GM21423 (cell line): Measurements from ENCODE around the gene MED26.
A peak's percentile ranks its signal among the peaks of the same experiment; 100 is the strongest.
"Not testable (repeated sequence)": the region's sequence is repeated elsewhere in the genome, so short reads cannot be mapped to it uniquely, and the experiment has no call there.

Experiments
- ATAC-seq: cut with Tn5 transposase; IDR thresholded peaks from one replicate; pipeline ENCODE4 v1.9.1; 2021; ENCODE audit warnings: mild to moderate bottlenecking, moderate library complexity; ENCODE audit not compliant: unreplicated experiment

Gene MED26

DNA sequence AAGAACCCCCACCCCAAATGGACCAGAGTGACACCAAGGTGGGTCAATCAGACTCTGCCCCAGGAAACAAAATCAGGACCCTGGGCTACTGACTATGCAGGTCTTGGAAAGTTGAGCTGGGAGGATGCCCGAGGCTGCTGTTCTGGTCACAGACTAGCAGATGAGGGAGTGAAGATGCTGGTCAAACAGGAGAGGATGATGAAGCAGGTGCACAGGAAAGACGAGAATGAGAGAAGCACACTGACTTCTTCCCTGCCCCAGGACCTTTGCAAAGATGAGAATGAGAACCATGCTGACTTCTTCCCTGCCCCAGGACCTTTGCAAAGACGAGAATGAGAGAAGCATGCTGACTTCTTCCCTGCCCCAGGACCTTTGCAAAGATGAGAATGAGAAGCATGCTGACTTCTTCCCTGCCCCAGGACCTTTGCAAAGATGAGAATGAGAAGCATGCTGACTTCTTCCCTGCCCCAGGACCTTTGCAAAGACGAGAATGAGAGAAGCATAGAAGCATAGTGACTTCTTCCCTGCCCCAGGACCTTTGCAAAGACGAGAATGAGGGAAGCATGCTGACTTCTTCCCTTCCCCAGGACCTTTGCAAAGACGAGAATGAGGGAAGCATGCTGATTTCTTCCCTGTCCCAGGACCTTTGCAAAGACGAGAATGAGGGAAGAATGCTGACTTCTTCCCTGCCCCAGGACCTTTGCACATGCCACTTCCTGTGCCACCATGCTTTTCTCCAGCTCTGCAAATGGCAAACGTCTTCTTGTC, 23.6 kb upstream of the MED26 start:
- not testable (repeated sequence) for ATAC-seq

DNA sequence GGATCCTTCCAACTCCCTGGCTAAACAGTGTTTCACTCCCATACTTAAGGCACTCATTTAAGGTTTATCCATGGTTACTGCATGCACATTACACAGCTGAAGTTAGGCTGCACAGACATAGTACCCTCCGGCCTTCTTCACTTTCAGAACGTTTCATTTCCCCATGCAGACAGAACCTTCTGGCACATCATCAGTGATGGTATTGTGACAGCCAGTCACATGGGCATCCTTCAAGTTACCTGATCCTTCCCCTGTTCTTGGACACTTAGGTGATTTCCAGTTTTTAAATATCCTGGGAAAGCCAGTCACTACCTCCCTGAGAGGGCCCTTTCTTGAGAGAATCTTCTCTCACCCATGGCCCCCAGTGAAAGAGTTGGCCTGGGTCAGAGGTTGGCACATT, 22.8 kb upstream of the MED26 start:
- ATAC-seq: no peak

DNA sequence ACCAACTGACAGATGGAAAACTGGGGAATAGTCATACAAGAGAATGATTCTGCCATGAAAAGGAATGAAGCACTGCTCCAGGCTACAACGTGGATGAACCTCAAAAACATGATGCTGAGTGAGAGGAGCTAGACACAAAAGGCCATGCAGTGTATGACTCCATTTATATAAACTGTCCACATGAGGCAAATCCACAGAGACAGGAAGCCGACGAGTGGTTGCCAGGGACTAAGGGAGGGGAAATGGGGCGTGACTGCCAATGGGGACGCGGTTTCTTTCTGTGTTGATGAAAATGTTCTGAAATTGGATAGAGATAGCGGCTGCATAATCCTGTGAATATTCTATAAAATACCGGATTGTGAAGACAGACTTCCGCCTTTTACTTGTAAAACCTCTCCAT, 21.7 kb upstream of the MED26 start:
- ATAC-seq: no peak

DNA sequence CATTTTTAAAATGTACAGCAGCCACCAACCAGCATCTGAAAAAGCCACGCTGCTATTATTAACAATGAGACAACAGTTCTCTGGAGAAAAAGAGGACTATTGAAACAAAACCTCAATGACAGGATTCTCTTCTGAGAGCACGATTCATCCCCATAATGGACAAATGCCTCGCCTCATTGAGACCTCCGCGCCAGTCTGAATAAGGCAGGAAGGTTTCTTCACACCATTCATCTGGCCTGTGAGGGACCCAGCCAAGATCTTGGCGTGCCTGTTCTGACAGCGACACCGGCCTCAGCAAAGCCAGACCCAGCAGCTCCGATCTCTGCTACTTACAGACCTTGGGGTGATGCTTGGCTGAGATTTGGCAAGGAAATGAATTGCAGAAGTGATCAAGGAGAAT, 17.1 kb upstream of the MED26 start:
- no peak for ATAC-seq

DNA sequence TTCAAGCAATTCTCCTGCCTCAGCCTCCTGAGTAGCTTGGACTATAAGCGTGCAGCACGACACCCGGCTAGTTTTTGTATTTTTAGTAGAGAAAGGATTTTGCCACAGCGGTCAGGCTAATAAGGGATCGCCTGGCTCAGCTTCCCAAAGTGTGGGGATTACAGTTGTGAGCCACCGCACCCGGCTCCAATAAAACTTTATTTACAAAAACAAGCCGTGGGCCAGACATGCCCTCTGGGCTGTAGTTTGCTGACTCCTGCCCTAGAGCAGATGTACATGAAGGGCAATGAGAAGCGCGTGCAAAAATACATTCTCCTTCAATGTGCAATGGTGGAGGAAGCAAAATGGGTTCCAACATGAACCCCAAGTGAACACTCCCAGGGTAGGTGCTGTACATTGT, 13.7 kb upstream of the MED26 start:
- ATAC-seq: no peak

DNA sequence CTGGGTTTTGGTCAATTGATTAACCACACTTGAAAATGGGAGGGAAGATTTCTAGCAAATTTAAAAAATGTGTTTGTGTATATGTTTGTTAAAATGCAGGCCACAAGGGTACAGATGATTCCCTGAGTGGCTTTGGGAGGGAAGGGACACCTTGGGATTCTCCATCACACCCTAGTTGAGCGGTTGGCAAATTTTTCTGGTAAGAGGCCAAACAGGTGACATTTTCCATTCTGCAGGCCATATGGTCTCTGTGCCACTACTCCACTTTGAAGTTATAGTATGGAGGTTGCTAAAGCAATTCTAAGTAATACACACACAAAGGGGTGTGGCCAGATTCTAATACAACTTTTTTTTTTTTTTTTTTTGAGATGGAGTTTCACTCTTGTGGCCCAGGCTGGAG, 12.9 kb upstream of the MED26 start:
- no peak for ATAC-seq

DNA sequence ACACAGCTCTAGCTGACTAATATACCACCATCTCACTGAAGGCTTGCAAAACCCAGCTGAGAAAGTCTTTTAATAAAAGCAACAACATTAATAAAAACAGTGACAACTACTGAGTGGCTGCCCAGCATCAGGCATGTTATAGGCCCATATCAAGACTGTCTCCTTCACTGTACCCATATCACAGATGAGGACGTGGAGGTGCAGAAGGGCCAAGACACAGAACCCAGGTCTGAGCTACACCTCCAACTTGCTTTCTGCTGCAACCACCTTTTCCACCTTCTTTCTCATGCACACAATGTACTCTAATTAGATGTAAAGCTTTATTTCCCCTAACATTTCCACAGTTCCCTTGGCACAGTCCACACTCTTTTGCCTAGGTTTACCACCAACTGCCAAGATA, 10.7 kb upstream of the MED26 start:
- no peak for ATAC-seq

DNA sequence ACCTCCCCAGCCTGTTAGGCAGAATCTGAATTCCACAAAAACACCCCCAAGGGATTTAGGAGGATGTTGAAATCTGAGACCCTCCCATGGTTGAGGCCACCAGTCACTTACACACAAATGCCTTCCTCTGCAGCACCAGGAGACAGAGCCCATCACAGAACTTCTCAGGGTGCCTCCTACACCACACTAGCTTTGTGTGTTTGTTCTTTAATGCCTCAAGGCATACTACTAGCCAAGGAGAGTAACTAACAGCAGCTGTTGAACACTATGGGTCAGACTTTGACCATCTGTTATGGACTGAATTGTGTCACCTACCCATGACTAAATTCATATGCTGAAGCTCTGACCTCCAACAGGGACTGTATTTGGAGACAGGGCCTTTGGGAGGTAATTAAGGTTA, 9.5 kb upstream of the MED26 start:
- ATAC-seq: no peak

DNA sequence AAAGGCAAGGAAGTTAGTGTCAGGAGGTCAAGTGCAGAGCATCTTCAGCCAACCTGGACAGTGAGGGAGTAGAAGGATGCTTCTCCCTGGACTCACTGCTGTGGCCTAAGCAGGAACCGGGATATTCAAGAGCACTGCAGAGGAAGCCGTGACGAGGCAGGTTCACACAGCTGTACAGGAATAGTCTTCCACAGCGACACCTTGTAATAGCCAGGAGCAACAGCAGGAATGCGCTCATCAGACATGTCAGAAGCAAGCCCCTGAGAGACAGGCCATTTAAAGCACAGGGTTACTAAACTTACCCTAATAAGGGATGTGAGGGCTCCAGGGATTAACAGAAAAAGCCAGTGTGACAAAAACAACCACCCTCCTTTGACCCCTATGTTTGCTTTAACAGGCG, 3.5 kb upstream of the MED26 start:
- ATAC-seq: no peak

DNA sequence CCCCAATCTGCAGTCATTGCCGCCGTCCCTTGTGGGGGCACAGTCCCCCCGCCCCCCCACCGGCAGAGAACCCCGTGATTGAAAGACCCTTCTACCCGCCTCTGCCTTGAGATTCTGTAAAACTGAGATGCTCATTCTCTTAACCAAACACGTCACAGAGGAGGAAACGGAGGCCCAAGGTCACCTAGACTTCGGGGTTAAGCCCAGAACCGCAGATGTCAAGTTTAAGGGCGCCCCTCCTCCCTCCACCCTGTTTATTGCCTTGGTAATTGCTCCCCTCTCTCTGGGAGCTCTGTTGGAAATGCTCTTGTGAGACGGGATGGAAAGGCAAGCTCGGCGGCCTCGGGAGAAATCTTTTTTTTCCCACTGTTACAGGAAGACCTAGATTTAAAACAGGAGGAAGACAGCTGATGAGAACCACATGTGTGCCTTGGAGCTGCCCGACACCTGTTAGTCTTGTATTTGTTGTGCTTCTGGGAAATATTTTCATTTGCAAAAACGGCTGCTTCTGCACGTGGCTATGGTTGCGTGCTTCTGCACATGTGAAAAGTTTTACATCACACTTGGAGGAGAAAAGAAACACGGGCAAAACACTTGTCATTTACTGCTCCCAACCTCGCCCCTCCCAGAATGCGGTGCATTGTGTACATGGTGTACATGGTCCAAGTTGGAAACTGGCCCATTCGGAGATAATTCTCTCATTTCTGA, 1.1 kb upstream of the MED26 start:
- no peak for ATAC-seq

DNA sequence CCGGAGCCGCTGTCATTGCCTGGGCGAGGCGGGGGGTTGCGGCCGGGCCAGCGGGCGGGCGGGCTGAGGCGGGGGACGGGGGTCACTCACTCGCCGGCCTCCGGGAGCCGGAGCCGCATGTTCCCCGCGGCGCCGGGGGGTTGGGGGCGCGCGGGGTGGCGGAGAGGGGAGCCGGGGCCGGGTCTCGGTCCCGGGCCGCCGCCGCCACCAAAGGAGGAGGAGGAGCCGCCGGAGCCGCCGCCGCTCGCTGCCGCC, 149 bp downstream of the MED26 start:
- no peak for ATAC-seq

DNA sequence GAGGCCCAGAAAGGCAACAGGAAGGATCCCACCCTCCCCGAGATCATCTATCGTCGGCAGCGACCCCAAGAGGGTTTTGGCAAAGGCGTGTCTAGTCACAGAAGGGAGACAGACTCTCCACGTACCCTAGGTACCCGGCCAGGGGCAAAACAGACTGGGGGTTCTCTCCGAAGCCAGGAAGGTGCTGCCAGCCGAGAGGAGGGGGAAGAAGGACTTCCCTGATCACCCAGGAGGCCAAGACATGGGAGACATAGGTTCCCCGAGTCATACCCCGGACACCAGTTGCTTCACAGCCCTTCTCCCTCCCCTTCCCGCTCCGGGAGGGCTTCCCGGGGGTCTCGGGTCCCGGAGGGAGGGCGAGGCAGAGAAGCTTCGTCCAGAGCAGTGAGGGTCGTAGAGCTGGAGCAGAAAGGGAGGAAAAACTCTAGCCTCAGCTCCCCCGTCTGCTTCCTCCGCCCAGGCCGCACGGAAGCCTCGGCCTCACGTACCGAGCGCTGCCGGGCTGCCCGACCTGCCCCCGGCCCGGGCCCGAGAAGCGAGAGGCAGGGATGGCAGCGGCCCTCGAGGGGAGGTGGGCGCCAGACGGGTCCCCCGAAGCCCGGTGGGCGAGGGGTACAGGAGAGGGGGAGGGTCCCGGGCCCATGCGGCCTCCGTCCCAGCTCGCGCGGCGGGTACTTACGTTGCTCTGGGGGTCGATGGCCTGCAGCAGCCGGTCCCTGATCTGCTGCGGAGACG, 644 bp downstream of the MED26 start:
- ATAC-seq: peak; percentile 5

DNA sequence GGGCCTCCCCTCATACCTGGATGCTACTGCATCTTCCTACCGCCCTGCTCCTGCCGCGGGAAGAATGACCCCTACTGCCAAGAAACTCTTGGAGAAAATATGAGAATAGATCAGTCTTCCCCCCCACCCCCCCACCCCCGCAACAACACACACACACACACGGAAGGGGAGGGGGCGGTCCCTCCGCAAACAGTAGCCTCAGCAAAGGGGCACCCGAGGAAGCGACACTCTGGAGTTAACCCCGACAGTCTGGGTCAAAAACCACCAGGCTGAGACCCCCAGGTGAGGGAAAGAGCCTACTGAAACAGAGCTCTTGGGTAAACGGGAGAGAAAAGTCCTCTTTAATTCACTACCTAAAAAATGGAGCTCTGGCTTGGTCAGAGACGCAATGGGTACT, 1.2 kb downstream of the MED26 start:
- no peak for ATAC-seq

DNA sequence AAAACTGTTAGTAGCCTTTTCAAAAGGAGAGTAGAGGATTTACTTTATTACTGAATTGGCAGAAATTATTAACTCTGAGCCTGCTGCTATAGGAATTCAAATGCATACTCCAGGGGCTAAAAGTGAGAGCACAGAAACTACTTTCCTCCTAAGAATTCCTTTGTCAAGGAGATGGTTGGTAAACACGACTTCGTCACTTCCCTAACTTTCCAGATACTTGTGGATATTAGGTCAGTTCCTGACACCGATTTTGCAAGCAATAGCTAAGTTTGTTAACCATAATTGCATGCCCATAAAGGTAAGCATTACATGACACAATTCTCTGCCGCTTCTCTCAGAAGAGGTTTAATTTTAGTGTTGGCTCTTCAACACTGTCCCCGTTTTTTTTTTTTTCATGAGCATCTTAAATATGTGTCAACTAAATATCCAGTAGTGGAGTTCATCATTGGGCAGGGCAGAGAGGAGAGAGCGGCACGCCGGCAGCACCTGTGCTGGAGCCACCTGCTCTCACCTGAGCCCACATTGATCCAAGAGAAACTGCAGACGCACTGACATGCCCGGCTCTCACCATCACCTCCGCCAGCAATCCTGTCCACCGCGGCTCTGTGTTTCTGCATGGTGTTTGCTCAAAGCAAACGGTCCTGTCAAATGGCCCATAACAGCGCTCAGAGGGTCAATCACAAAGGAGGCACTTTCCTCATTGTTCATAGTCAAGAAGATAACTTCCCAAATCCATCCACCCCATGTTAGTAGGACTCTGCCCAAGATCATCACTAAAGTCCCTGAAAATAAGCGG, 2.6 kb downstream of the MED26 start:
- no peak for ATAC-seq

DNA sequence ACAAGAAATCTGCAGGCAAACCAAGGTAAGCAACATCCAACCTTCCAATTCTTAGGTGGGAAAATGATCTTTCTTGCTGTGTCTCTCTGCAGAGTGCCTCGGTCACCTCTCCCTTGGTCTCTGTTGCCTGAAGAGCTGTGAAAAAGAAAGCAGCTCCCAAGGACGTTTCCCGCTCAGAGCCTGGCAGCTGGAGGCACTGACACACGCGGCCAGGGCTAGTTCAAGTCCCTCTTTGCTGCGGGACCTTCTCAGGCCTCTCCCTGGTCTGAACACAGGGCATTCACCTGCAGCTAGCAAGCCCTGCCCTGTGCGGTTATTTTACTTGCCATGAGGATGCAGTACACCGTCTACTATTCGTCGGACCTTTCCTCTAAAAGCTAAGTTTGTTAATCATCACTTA, 3.8 kb downstream of the MED26 start:
- no peak for ATAC-seq

DNA sequence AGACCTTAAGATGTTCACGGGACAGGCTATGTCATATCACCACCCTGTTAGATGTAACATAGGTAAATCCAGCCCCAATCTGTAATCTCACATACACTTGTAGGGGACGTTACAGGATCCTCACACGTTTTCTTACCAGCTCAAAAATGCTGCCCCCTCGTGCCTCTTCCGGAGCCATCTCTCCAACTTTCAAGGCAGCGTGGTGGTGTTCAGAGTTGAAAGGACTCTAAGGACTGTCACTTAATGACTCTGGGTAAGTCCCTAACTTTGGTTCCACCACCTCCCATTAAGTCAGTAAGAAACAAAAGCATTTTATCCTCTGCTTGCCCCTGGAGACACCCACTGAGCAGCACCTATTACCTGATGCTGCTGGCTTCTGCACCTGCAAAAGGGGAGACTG, 4.4 kb downstream of the MED26 start:
- no peak for ATAC-seq

DNA sequence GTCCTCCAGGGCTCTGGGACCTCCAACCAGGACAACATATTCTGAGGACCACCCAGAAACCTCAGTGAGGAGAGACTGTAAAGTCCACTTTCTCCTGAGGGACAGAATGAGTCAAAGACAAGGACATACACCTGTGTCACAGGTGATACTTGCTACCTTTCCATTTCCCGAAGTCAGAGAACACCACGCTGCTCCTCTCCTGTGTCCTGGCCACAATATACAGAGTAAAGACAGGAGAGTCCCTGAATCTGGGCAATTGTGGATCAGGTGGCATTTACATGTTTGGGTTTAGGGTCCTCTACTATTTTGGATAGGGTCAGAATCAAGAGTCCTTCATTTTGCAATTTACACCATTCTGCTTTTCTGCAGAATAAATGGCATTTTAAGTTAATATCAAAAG, 4.9 kb downstream of the MED26 start:
- no peak for ATAC-seq

DNA sequence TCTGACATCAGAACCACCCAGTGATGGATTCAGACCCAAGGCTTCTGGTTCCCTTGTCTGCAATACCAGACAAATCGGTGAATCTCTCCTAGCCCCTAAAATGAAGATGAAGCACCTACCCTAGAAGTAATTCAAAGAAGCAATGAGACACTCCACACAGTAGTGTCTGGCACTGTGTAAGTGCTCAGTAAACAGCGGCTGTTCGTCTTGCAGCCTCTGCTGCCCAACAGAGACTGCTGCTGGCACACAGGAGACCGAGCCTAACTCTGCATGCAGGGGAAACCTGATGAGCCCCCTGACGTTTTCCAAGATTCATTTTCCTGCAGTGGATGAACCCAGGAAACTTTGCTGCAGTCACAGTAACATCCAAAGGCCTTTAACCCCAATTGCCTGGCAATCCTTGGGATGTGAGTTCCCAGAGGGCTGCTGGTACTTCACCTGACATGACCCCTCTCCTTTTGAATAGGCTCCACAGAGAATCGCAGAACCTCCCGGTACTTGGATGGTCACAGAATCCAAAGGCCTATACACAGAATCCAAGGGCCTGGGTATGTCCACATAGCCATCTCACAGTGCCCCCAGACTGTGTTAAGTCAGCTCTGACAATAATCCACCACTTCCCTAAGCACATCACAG, 6.7 kb downstream of the MED26 start:
- no peak for ATAC-seq

DNA sequence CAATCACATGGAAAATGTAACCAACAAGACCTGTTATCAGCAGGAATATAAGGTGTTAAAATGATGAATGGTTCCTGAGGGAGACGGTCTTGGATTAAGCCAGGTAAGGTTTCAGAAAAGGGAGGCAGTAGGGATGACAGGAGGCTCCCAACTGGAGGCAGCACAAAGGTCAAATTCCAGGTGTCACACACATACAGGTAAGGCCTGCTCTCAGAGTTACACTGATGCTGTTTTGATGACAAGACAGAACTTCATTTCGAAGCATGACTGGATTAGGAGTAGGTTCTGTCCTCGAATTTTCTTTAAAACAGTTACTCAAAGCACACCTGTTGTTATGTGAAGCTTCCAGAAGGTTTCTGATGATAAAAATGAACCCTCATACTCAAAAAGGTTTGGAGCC, 7.4 kb downstream of the MED26 start:
- ATAC-seq: no peak

DNA sequence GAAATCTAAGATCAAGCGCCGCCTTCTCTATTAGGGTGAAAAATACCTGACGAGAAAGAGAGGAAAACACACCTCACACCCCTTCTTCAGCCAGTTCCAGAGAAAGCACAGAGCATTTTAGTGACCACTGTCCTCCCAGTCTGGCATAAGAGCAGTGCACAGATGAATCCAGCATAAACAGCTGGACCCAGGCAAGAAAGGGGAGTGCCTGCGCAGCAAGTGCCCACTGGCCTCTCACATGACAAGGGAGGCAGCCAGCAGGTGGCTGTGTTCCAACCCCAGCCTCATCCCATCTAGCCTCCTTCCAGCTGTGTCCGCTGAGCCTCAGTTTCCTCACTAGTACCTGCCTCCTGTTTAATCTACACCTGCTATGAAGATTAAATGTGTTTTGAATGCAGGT, 8.0 kb downstream of the MED26 start:
- ATAC-seq: no peak

DNA sequence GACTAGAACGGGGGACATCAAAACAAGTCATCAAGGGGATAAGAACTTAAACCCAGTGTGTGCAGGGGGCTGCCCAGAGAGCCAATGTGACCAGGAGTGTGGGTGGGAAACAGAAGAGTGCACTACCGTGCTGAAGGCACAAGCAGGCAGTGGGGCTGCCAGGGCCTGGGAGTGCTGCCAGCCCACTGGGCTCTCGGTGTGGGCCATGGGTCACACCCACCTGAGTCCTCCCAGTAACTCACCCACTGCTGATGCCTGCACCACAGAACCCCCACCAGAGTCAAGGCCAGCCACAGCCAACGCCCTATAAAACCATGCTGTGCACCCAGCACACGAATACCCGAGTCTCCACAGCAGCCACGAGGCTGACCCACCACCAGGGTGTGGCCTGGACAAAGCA, 8.5 kb downstream of the MED26 start:
- ATAC-seq: no peak
